ENCODE measurements around the gene PKN2. TPM values are rescaled to one million over a fixed set of nuclear protein-coding genes. Genes with fewer than 3 reads are reported as not detected.

Gene PKN2
- total and polyA plus RNA-seq, 2 donors (not counting 1 experiment from before 2014, with no cell fraction given), result 11.9 to 51.6 TPM

- H3K4me3 Mint-ChIP-seq, result no peak overlapping the region
- H3K9me3 Mint-ChIP-seq (ENCODE audit: insufficient read depth), result peaks cover 4% of the 10 kb centered on the region
- no peak overlapping the region for H3K4me2 ChIP-seq (replicated peaks; ENCODE audit: low read depth, low read length, poor library complexity, severe bottlenecking)
- no peak overlapping the region for H3K4me3 ChIP-seq (ENCODE audit: control extremely low read depth in 1 of 5, extremely low read depth in 1 of 5, insufficient read depth in 1 of 5, low read depth in 2 of 5, low read length in 4 of 5)
- no peak overlapping the region for H3K27ac ChIP-seq (ENCODE audit: low read length in 2 of 2)
- no CpG with 5 or more reads among the region's 3 CpGs for WGBS (ENCODE audit: insufficient coverage)
- no peaks in the 10 kb centered on the region for H3K27me3 ChIP-seq (replicated peaks in 1 of 4; ENCODE audit: control extremely low read depth in 1 of 4, control insufficient read depth in 3 of 4, insufficient read depth in 4 of 4, low read length in 3 of 4)
- TF ChIP-seq CTCF (IDR thresholded peaks at IDR 0.05) (no peak), EZH2 (IDR thresholded peaks at IDR 0.05; ENCODE audit: borderline replicate concordance, insufficient read depth, low read depth, low read length, poor library complexity, severe bottlenecking) (no peak)
- H3K27ac Mint-ChIP-seq, result no peak overlapping the region
- H3K4me1 Mint-ChIP-seq, result peaks cover 6% of the 10 kb centered on the region
- no peak overlapping the region for H2AFZ ChIP-seq (ENCODE audit: insufficient read depth, low read depth, low read length, poor library complexity, severe bottlenecking)
- ATAC-seq (ENCODE audit: low read depth) (no peak), DNase-seq (no peak)
- intact Hi-C loops (cut with micrococcal nuclease), result no loop called here
- ChIA-PET POLR2A (no interaction called here), CTCF (no interaction called here)
- H3K9me3 ChIP-seq (ENCODE audit: control extremely low read depth in 1 of 3, control insufficient read depth in 2 of 3, insufficient read depth in 1 of 3, low read length in 2 of 3), result peaks cover 0 to 15% (median 8%) of the 10 kb centered on the region in 3 donors
- H3K79me2 ChIP-seq (ENCODE audit: control insufficient read depth, insufficient read depth, low read length), result peaks cover 22% of the 10 kb centered on the region
- peaks cover 3 to 11% of the 10 kb centered on the region in 2 experiments for H3K36me3 ChIP-seq (replicated peaks in 1 of 2; ENCODE audit: control extremely low read depth in 1 of 2, control insufficient read depth in 1 of 2, extremely low read depth in 1 of 2, insufficient read depth in 2 of 2, low read length in 1 of 2)
- peaks cover 18% of the 10 kb centered on the region for H4K20me1 ChIP-seq (ENCODE audit: control insufficient read depth, insufficient read depth, low read length, poor library complexity, severe bottlenecking)
- no peaks in the 10 kb centered on the region for H3K4me1 ChIP-seq (ENCODE audit: control insufficient read depth in 2 of 2, insufficient read depth in 2 of 2, low read length in 2 of 2)
- H3K9ac ChIP-seq (ENCODE audit: low read length), result no peak overlapping the region
- no peaks in the 10 kb centered on the region for H3K27me3 Mint-ChIP-seq
Measured at GRCh38 chr1:88740784-88741183, 56.7 kb downstream of the PKN2 start.

- Histone ChIP-seq H2AFZ (ENCODE audit: insufficient read depth, low read depth, low read length, poor library complexity, severe bottlenecking) (no peak overlapping the region), H3K4me2 (replicated peaks; ENCODE audit: low read depth, low read length, poor library complexity, severe bottlenecking) (no peak overlapping the region), H3K4me1 (ENCODE audit: control insufficient read depth in 2 of 2, insufficient read depth in 2 of 2, low read length in 2 of 2) (no peaks in the 10 kb centered on the region), H3K9ac (ENCODE audit: low read length) (no peak overlapping the region), H3K79me2 (ENCODE audit: control insufficient read depth, insufficient read depth, low read length) (peaks cover 16% of the 10 kb centered on the region), H3K4me3 (ENCODE audit: control extremely low read depth in 1 of 5, extremely low read depth in 1 of 5, insufficient read depth in 1 of 5, low read depth in 2 of 5, low read length in 4 of 5) (no peak overlapping the region), H3K36me3 (replicated peaks in 1 of 2; ENCODE audit: control extremely low read depth in 1 of 2, control insufficient read depth in 1 of 2, extremely low read depth in 1 of 2, insufficient read depth in 2 of 2, low read length in 1 of 2) (peaks cover 3 to 11% of the 10 kb centered on the region in 2 experiments), H3K9me3 (ENCODE audit: control extremely low read depth in 1 of 3, control insufficient read depth in 2 of 3, insufficient read depth in 1 of 3, low read length in 2 of 3) (peaks cover 0 to 12% (median 1%) of the 10 kb centered on the region in 3 donors), H3K27me3 (replicated peaks in 1 of 4; ENCODE audit: control extremely low read depth in 1 of 4, control insufficient read depth in 3 of 4, insufficient read depth in 4 of 4, low read length in 3 of 4) (no peaks in the 10 kb centered on the region), H3K27ac (ENCODE audit: low read length in 2 of 2) (no peak overlapping the region), H4K20me1 (ENCODE audit: control insufficient read depth, insufficient read depth, low read length, poor library complexity, severe bottlenecking) (peaks cover 17% of the 10 kb centered on the region)
- POLR2A ChIA-PET, result no interaction called here
- TF ChIP-seq EZH2 (IDR thresholded peaks at IDR 0.05; ENCODE audit: borderline replicate concordance, insufficient read depth, low read depth, low read length, poor library complexity, severe bottlenecking) (no peak), CTCF (IDR thresholded peaks at IDR 0.05) (no peak)
- Mint-ChIP-seq H3K9me3 (ENCODE audit: insufficient read depth) (no peaks in the 10 kb centered on the region), H3K27ac (no peak overlapping the region), H3K4me3 (no peak overlapping the region), H3K27me3 (no peaks in the 10 kb centered on the region), H3K4me1 (peaks cover 9% of the 10 kb centered on the region)
- intact Hi-C loops (cut with micrococcal nuclease), result no loop called here
- ATAC-seq (ENCODE audit: low read depth) (no peak), DNase-seq (no peak)
- WGBS (ENCODE audit: insufficient coverage), result no CpG with 5 or more reads among the region's 2 CpGs
- CTCF ChIA-PET, result no interaction called here
Measured at GRCh38 chr1:88741413-88741812, 57.3 kb downstream of the PKN2 start.
